ENCODE data around the gene LHFPL5.

Gene LHFPL5

GRCh38 chr6:35804996-35805736 lies at the start of gene LHFPL5:
Gene LHFPL5, plus strand, starts transcription at chr6:35805352. Its CDS starts 319 bp downstream, at chr6:35805671.
- DNase-seq = no peak

GRCh38 chr6:35757456-35758123 lies 47.6 kb upstream of the LHFPL5 start:
- DNase-seq = peak; percentile 8

- DNase-seq = no peak
Observed at GRCh38 chr6:35759426-35759825, 45.7 kb upstream of the LHFPL5 start.

DNA sequence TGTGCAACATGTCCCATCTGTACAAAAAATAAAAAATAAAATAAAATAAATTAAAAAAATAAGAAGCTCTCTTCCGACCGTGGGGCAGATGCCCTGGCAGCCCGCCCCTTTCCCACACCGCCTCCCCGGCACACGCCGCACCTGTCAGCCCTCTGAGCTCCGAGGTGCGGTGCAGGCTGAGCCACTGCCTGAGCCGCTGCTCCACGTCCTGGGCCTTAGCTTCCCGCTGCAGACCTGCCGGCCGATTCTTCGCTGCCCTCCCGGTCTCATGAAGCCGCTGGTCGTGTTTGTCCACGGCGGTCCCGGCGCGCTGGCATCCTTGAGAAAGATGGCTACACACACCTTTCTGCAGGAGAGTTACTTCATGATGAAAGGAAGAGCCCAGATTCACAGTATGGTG lies 39.4 kb upstream of the LHFPL5 start:
- DNase-seq = no peak

DNA sequence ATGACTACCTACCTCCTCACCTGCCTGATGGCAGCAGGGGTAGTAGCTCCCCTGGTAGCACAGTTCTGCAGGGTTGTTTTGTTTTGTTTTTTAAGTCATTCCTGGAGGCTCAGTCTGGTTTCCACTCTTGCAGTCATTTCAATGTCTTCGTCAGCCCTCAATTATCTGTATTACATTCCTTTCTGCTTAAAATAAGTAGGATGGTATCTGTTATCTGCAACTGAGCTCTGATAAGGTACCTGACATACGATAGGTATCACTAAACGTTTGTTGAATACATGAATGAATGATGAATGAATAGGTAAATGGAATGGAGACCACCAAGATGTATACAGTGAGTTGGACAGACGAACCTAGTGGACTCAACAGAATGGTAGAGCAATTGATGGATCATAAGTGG lies 35.9 kb upstream of the LHFPL5 start:
- no peak for DNase-seq

- DNase-seq = no peak
Observed at GRCh38 chr6:35771343-35771627, 33.9 kb upstream of the LHFPL5 start.

DNA sequence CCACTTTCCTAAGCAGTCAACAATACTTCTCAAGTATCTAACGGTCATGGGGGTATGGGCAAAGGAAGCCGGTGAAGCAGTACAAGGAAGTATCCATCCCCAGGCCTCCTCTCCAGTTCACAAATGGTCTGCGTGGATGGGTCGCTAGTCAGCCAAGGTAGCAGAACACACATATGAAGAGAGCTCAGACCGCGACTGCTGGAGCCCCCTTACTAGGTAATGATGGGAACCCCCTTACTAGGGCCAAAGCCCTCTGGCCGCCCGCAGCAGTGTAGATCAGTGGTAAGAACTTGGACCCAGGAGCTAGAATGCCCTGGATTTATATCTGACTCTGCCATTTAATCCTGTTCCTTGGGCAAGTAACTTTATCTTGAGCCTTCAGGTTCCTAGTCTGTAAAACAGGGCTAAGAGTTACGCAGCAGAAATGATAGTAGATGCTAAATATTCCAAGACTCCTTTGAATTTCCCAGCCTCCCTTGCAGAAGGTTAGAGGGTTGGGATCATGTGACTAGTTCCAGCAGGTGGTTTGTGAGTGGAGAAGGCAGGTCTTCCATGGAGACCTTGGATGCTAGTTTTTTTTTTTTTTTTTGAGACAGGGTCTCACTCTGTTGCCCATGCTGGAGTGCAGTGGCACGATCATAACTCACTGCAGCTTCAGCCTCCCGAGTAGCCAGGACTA lies 30.9 kb upstream of the LHFPL5 start:
- DNase-seq = no peak

DNA sequence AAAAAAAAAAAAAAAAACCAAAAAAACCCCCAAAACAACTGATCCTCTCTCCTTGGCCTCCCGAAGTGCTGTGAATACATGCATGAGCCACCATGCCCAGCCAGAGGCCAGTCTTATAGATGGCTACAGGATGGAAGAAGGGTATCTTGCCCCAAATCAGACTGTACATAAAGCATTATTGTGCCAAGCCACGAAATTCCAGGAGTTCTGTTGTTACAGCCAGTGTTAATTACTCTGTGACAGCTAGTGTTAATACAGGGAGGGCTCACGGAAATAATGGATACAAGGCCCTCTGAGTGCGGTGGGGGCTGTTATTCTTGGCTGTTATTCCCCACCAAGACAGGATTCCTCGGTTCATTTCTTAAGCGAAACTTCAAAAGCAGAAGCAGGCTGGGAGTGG lies 30.1 kb upstream of the LHFPL5 start:
- no peak for DNase-seq

- DNase-seq = no peak
Observed at GRCh38 chr6:35776364-35777215, 28.6 kb upstream of the LHFPL5 start, which contains the start of gene CLPSL2. Gene CLPSL2, plus strand, starts transcription at chr6:35776598. Its CDS starts 21 bp downstream, at chr6:35776619.

- DNase-seq = no peak
Observed at GRCh38 chr6:35777356-35778102, 27.6 kb upstream of the LHFPL5 start.

GRCh38 chr6:35778437-35778836 lies 26.7 kb upstream of the LHFPL5 start:
- no peak for DNase-seq

- DNase-seq = no peak
Observed at GRCh38 chr6:35780719-35781118, 24.4 kb upstream of the LHFPL5 start, which contains the start of gene CLPSL1. Gene CLPSL1, plus strand, starts transcription at chr6:35781019. Its CDS starts 92 bp downstream, at chr6:35781111.

GRCh38 chr6:35781290-35781689 lies 23.9 kb upstream of the LHFPL5 start:
- DNase-seq = no peak

- DNase-seq = no peak
Observed at GRCh38 chr6:35782424-35782823, 22.7 kb upstream of the LHFPL5 start.

DNA sequence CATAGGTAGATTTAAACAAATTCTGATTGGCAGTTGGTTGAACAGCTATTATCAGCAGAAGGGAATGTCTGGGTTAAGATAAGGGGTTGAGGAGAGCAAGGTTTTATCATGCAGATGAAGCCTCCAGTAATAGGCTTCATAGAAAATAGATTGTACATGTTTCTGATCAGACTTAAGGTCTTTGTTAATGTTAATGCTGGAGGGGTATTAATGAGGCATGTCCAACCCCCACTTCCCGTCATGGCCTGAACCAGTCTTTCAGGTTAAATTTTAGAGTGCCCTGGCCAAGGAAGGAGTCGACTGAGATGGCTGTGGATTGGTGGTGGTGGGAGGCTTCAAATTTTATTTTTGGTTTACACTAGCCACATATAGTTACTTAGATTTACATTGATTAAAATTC lies 21.0 kb upstream of the LHFPL5 start:
- no peak for DNase-seq

GRCh38 chr6:35786272-35786671 lies 18.9 kb upstream of the LHFPL5 start:
- DNase-seq = no peak

DNA sequence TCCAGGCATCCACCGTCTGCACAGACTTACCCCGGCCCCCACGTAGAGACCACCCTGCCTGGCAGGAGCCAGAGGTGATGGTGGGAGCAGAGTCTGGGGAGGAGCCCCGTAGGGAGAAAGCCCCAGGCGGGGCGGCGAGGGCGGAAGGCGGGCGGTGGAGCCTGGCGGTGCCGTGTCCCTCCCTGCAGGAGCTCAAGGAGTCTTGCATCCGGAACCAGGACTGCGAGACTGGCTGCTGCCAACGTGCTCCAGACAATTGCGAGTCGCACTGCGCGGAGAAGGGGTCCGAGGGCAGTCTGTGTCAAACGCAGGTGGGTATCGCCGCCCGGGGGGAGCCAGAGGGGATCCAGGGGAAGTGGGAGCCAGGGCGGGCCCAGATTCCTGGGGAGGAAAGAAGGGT lies 18.3 kb upstream of the LHFPL5 start:
- DNase-seq = no peak

DNA sequence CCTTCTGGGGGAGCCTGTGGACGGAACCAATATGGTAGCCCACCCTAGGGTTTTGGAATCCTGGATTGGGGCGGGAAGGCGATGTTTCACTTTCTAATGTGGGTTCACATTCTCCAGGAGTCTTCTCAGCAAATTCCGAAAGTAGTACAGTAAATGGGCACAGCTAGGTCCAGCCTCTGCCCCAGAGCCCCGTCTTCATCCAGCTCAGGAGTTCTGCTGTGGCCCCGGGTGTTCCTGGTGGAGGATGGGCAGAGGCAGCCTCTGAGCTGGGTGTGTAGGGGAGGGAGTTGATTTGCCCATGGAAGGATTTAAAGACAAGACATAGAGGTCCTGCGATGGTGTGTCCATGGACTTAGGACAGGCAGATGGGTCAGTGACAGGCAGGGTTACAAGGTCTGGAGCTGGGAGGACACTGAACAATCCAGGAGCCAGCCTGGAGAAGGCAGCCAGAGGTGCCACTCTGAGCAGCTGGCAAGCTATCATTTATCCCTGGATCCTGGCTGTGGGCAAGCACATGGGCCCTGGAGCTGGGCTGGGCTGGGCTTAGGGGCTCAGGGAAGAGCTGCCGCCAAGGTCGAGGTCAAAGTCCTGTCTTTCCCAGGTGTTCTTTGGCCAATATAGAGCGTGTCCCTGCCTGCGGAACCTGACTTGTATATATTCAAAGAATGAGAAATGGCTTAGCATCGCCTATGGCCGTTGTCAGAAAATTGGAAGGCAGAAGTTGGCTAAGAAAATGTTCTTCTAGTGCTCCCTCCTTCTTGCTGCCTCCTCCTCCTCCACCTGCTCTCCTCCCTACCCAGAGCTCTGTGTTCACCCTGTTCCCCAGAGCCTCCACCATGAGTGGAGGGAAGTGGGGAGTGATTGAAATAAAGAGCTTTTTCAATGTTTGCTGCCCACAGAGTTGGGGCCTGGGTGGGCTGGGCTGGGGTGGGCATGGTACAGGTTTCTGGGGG lies 17.6 kb upstream of the LHFPL5 start:
- DNase-seq = no peak

- no peak for DNase-seq
Observed at GRCh38 chr6:35788423-35788982, 16.6 kb upstream of the LHFPL5 start.

- DNase-seq = no peak
Observed at GRCh38 chr6:35790683-35791082, 14.5 kb upstream of the LHFPL5 start.
